GM18909 (cell line): ENCODE measurements around the gene MSRB3.
"Not testable (repeated sequence)": the region's sequence is repeated elsewhere in the genome, so short reads cannot be mapped to it uniquely, and the experiment has no call there.

Experiments used
- ATAC-seq: cut with Tn5 transposase; IDR thresholded peaks from one replicate; pipeline ENCODE4 v1.9.1; 2021; ENCODE audit warnings: mild to moderate bottlenecking; ENCODE audit not compliant: unreplicated experiment, poor library complexity

The MSRB3 gene

DNA sequence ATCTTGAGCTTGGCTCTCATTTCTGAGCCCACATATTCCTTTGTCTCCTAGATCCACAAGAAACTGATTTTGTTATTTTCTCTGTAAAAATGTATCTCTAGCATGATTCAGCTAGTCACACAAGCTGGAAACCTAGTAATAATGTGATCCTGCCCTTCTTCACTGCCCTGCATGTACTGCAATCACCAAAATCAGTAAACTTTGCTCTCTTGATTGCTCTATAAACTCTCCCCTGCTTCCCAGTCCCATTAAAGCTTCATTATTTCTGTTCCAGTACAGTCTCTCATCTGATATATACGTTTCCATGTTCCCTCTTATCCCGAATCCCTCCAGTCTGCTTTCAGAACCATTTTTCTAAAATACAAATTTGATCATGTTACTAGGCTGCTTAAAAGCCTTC lies 166.5 kb downstream of the MSRB3 start:
- no peak for ATAC-seq

- no peak for ATAC-seq
Measured at GRCh38 chr12:65446901-65447300, 168.4 kb downstream of the MSRB3 start.

- no peak for ATAC-seq
Measured at GRCh38 chr12:65449400-65449799, 170.9 kb downstream of the MSRB3 start.

DNA sequence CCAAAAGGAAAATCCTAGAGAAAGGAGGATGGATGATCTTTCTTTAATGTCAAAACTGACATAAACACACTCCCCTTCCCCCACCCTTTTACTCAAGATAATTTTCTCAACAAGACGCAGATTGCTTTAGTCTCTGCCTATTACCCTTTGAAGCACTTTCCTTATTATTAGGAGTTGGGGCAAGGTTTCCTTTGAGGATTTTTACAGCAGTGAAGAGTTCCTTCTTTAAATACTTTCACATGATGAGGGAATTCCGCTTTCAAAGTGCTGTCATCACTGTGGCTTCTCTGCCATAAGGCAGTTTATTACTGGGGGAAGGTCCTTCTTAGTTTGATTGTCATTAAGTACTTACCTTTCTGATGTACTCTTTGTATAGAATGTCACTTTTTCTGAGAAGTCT lies 172.1 kb downstream of the MSRB3 start:
- no peak for ATAC-seq

- ATAC-seq, result no peak
Measured at GRCh38 chr12:65454115-65454787, 175.8 kb downstream of the MSRB3 start.

- not testable (repeated sequence) for ATAC-seq
Measured at GRCh38 chr12:65457341-65457740, 178.9 kb downstream of the MSRB3 start.

DNA sequence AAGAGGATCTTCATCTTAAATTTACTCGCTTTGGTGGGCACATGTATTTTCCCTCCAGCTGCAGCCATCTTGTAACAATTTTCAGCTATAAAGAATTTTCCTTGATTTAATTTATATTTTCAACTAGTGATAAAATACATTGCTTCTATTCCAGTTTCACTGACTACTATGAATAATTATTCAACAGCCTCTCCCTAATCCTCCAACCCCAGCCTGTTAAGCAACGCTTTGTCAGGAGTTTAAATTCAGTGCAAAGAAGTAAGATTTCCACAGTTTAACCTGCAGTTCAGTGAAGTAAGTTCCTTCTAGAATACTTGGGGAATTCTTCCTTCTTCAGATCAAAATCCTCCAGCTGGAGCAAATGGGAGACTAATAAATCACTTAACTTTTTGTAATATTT lies 180.2 kb downstream of the MSRB3 start:
- no peak for ATAC-seq

DNA sequence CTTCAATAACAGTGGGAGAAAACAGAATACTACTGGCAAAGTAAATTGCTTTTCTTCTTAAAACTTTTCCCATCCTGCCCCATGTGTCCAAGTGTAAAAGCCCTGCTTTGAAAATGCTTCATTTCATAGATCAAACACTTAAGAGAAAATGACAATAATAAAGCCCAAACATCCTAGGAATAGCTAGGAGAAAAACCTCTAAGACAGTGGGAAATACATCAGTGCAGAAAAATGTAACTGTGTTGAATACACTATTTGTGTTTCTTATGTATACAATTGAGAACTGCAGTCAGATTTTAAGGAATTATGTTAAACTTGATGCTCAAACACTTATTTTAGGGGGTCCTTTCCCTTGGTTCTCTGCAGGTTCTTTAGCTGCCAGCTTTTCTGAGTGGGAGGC lies 181.1 kb downstream of the MSRB3 start:
- no peak for ATAC-seq

DNA sequence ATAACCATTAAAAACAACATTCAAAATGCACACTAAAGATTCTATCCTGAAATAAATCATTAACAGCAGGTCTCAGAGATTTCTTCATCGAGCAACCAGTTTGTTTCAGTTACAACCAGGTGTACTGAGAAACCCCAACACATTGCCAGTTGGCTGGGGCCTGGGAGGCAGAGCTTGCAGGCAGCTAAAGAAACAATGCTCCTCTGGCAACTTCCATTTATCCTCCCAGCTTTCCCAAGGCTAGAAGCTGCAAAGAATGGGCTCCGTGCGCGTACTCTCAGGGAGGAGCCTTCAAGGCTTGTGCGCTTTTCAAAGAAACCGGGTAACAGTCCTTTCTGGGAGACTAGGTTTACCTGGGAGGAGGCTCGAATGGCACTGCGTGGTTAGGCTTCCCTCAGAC lies 181.6 kb downstream of the MSRB3 start:
- ATAC-seq, result no peak

GRCh38 chr12:65461017-65461416 lies 182.5 kb downstream of the MSRB3 start:
- no peak for ATAC-seq

GRCh38 chr12:65462484-65462883 lies 184.0 kb downstream of the MSRB3 start:
- no peak for ATAC-seq

DNA sequence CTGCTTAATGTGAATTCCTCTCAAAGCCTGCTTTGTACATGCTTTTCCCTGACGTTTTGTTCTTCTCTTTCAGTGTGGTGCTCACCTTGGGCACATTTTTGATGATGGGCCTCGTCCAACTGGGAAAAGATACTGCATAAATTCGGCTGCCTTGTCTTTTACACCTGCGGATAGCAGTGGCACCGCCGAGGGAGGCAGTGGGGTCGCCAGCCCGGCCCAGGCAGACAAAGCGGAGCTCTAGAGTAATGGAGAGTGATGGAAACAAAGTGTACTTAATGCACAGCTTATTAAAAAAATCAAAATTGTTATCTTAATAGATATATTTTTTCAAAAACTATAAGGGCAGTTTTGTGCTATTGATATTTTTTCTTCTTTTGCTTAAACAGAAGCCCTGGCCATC lies 184.6 kb downstream of the MSRB3 start:
- no peak for ATAC-seq

DNA sequence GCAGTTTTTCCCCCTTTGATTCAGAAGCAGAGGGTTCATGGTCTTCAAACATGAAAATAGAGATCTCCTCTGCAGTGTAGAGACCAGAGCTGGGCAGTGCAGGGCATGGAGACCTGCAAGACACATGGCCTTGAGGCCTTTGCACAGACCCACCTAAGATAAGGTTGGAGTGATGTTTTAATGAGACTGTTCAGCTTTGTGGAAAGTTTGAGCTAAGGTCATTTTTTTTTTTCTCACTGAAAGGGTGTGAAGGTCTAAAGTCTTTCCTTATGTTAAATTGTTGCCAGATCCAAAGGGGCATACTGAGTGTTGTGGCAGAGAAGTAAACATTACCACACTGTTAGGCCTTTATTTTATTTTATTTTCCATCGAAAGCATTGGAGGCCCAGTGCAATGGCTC lies 185.1 kb downstream of the MSRB3 start:
- no peak for ATAC-seq

DNA sequence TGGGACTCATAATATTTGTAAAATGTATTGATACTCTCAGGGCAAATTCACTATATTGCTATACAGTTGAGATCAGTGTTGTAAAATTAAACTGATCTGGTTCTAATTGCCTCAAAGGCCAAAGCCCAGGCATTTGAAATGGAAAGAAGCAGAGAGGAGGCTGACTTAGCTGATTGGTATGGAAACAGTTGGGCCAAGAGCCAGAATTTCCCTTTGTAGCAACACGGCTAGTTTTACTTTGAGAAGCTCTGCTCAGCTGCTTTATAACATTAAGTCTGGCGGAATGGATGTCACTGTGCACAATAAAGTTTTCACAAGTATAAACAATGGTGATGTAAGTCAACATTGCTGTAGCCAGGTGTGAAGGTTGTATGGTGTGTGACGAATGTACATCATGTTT lies 186.4 kb downstream of the MSRB3 start:
- ATAC-seq, result no peak

DNA sequence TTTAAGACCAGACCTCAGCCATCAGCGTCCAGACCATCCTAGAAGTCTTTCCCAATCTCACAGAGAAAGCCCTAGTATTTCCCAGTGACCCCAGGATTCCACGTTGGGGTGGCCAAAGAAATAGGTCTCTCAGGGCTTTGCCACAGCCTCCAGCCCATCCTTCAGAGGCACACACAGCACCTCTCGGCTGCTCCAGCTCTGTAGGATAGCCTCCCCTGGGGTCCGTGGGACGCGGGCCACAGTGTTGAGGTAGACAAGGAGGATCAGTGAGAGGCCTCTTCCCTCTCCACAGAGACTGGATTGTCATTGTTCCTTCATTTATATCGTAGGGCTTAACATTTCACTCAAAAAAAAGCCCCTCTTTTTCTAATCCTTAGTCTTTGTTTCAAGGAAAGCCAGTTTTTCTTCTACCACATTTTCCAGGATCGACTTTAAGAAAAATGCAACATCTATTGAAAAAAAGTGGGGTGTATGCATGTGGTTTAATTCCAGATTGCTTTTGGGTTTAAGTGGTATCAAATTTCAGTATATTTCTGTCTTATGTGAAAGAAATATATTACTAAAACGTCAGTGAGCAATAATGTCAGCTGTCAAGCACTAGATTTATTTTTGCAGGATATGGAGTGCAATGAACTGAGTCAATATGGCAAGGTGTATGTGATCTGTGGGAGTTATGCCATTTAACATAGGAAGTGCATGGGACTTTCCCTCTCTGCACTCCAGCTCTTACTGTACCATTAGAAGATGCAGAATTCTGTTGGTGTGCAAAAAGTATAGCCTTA lies 187.5 kb downstream of the MSRB3 start:
- ATAC-seq, result no peak

DNA sequence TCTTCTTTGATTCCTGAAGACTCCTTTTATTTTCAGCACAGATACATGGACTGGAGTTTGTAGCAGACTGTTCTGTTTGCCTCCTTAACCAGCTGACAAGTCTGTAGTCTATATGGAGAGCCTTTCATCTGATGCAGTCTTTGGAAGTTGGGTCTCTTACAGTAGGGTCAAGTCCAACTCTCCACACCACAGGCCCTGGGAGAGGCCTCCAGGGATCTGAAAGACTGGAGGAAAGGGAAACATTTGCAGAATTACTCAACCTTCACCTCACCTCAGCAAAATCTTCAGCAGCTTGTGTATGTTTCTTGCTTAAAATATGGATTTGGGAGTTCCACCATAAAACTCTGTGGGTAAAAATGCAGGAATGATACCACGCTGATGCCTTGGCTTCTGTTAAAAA lies 188.4 kb downstream of the MSRB3 start:
- ATAC-seq, result no peak

GRCh38 chr12:65470256-65470655 lies 191.8 kb downstream of the MSRB3 start:
- no peak for ATAC-seq

GRCh38 chr12:65472079-65472478 lies 193.6 kb downstream of the MSRB3 start:
- no peak for ATAC-seq

- ATAC-seq, result no peak
Measured at GRCh38 chr12:65474831-65475230, 196.3 kb downstream of the MSRB3 start.

- ATAC-seq, result no peak
Measured at GRCh38 chr12:65477721-65478120, 199.2 kb downstream of the MSRB3 start.

- not testable (repeated sequence) for ATAC-seq
Measured at GRCh38 chr12:65483891-65484516, 205.5 kb downstream of the MSRB3 start.

DNA sequence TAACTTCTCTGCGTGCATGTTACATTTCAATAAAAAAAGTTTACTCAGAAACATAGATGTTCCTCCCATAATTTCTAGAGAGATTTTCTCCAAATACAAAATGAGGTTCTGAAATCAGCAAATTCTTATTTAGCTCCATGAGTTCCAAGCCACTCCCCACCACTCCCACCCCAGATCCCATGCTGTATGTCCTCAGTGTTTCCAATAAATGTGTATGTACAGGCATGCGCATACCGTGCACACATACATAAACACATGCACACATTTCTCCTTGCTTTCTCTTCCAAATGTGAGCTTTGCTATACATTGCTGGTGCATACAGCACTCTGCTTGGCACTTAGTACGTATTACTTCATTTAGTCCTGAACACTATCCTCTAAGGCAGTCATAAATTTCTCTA lies 209.7 kb downstream of the MSRB3 start:
- no peak for ATAC-seq
